ENCODE data around the gene GUCY1B1.

GUCY1B1 gene

GRCh38 chr4:155742310-155743015 lies 16.4 kb upstream of the GUCY1B1 start:
- no peak for DNase-seq (ENCODE audit: extremely low read depth, low read depth)
- TF ChIP-seq CTCF (IDR thresholded peaks at IDR 0.05; ENCODE audit: low read depth, low read length, missing control alignments) = no peak
- no peak overlapping the region for H3K4me3 ChIP-seq (replicated peaks; ENCODE audit: low read depth, low read length)

- H3K4me3 ChIP-seq (replicated peaks; ENCODE audit: low read depth, low read length) = no peak overlapping the region
- no peak for DNase-seq (ENCODE audit: extremely low read depth, low read depth)
- TF ChIP-seq CTCF (IDR thresholded peaks at IDR 0.05; ENCODE audit: low read depth, low read length, missing control alignments) = no peak
Observed at GRCh38 chr4:155745984-155746383, 12.8 kb upstream of the GUCY1B1 start.

- H3K4me3 ChIP-seq (replicated peaks; ENCODE audit: low read depth, low read length) = no peak overlapping the region
- no peak for DNase-seq (ENCODE audit: extremely low read depth, low read depth)
- no peak for TF ChIP-seq CTCF (IDR thresholded peaks at IDR 0.05; ENCODE audit: low read depth, low read length, missing control alignments)
Observed at GRCh38 chr4:155748039-155748438, 10.8 kb upstream of the GUCY1B1 start.

GRCh38 chr4:155749041-155749440 lies 9.8 kb upstream of the GUCY1B1 start:
- TF ChIP-seq CTCF (IDR thresholded peaks at IDR 0.05; ENCODE audit: low read depth, low read length, missing control alignments) = no peak
- DNase-seq (ENCODE audit: extremely low read depth, low read depth) = no peak
- H3K4me3 ChIP-seq (replicated peaks; ENCODE audit: low read depth, low read length) = no peak overlapping the region

- DNase-seq (ENCODE audit: extremely low read depth, low read depth) = no peak
- TF ChIP-seq CTCF (IDR thresholded peaks at IDR 0.05; ENCODE audit: low read depth, low read length, missing control alignments) = no peak
Observed at GRCh38 chr4:155751569-155751968, 7.3 kb upstream of the GUCY1B1 start.

GRCh38 chr4:155757745-155758265 lies 1.0 kb upstream of the GUCY1B1 start:
- TF ChIP-seq CTCF (IDR thresholded peaks at IDR 0.05; ENCODE audit: low read depth, low read length, missing control alignments) = no peak
- H3K4me3 ChIP-seq (replicated peaks; ENCODE audit: low read depth, low read length) = no peak overlapping the region
- DNase-seq (ENCODE audit: extremely low read depth, low read depth) = no peak

More at GRCh38 chr4:155751569-155751968, 7.3 kb upstream of the GUCY1B1 start:
- H3K4me3 ChIP-seq (replicated peaks; ENCODE audit: low read depth, low read length) = no peak overlapping the region

Data from HFF-Myc (cell line).